Endothelial cell of umbilical vein (primary cell): ENCODE results near the gene PDE7B.

Experiments
- FOS ChIP-seq: IDR thresholded peaks from 2 replicates; pipeline ENCODE4 v1.6.1; 2011; ENCODE audit warnings: mild to moderate bottlenecking, low read length, moderate library complexity, borderline replicate concordance; ENCODE audit not compliant: insufficient read depth
- TF ChIP-seq, protein P1 (sequence below), 2 donors: IDR thresholded peaks; 1 replicate in 1 of 2; 2 replicates in 1 of 2; pipeline ENCODE4 v1.5.1; 2011; ENCODE audit warnings: low read length in 2 of 2, mild to moderate bottlenecking in 2 of 2, moderate library complexity in 2 of 2, control low read depth in 1 of 2, inconsistent platforms in 1 of 2, low read depth in 1 of 2; ENCODE audit not compliant: insufficient read depth in 1 of 2; ENCODE audit errors: extremely low read depth in 1 of 2

DNA sequence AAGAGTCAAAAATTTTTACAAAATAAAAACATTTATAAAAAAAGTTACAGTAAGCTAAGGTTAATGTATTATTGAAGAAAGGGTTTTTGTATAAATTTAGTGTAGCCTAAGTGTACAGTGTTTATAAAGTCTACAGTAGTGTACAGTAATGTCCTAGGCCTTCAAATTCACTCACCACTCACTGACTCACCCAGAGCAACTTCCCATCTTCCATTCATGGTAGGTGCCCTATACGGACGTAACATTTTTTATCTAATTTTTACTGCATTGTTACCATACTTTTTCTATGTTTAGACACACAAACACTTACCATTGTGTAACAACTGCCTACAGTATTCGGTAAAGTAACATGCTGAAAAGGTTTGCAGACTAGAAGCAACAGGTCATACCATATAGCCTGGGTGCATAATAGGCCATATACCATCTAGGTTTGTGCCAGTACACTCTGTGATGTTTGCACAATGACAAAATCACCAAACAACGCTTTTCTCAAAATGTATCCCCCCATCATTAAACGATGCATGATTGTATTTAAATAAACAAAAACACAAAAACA is 392.6 kb downstream of the PDE7B start:
- no peak for TF ChIP-seq FOS
- TF ChIP-seq, protein P1, sequence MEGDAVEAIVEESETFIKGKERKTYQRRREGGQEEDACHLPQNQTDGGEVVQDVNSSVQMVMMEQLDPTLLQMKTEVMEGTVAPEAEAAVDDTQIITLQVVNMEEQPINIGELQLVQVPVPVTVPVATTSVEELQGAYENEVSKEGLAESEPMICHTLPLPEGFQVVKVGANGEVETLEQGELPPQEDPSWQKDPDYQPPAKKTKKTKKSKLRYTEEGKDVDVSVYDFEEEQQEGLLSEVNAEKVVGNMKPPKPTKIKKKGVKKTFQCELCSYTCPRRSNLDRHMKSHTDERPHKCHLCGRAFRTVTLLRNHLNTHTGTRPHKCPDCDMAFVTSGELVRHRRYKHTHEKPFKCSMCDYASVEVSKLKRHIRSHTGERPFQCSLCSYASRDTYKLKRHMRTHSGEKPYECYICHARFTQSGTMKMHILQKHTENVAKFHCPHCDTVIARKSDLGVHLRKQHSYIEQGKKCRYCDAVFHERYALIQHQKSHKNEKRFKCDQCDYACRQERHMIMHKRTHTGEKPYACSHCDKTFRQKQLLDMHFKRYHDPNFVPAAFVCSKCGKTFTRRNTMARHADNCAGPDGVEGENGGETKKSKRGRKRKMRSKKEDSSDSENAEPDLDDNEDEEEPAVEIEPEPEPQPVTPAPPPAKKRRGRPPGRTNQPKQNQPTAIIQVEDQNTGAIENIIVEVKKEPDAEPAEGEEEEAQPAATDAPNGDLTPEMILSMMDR (IDR thresholded peaks at IDR 0.05; ENCODE audit: extremely low read depth in 1 of 2, insufficient read depth in 1 of 2, low read depth in 1 of 2, low read length in 2 of 2) = no peak
